NCI-H226 (cell line): ENCODE results near the gene COIL.

ENCODE experiments used
- DNase-seq: peaks from one replicate; pipeline ENCODE4 v3.0.0-alpha.2; 2015

The COIL gene

DNA sequence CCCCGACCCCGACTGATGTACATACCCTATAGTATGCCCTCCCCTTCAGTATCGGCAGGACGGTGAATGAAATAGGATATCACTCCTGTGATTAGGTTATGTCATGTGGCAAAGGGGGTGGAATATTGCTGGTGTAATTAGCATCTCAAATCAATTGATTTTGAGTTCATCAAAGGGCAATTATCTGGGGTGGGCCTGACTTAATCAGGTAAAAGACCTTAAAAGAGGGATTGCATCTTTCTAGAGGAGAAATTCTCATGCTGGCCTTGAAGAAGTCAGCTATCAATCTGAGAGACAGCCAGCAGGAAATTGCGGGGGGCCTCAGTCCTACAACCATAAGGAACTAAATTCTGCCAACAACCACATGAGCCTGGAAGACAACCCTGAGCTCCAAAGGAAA is 57.3 kb downstream of the COIL start:
- DNase-seq: no peak

DNA sequence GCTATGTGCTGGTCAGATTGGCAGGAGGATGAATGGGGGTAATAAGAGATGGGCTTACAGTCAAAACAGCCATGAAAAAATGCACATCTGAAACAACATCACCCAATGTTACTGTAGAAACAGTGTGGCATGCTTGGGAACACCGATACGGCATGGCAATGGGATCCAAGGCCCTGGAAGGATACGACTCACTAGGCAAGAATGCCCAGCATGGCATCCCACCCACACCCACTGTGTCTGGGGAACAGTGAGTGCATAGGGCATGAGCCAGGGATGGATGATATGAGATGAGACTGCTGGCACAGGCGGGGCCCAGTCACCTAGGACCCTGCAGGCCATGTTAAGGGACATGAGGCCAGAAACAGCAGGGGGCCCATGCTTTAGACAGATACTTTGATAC is 58.5 kb downstream of the COIL start:
- peak; percentile 86 for DNase-seq

DNA sequence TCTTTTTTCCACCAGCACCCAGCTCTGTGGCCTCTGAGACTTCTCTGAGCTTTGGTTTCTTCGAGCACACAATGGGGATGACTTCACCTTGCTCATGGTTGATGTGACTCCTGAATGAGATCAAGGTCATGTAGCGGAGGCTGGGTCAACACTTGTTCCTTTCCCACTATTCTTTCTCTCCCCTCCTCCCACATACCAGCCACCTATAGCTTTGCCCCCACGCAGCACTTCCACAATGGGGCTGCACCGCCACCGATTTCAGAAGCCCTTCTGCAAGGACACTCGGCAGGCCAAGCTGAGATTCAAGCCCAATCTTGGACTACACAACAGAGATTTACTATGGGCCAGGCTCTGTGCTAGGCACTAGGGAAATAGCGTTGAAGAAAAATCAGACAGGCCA is 61.4 kb downstream of the COIL start:
- no peak for DNase-seq

DNA sequence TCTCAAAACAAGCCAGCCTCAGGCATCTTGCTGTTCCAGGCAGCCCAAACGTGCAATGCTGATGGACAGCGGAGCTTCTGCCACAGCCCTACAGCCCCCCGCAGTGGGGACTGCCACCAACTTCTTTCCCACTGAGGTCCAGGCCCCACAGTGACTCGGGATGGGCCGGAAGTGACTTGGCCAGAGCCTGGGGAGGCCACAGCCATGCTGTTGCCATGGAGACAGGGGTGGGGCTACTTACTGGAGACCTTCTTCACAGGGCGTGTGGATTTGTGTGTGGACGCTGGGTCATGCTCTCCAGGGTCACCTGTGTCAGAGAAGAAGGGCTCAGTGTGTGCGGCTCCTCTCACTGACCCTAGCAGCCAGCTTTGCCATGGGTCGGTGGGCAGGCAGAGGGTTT is 62.0 kb downstream of the COIL start:
- no peak for DNase-seq

DNA sequence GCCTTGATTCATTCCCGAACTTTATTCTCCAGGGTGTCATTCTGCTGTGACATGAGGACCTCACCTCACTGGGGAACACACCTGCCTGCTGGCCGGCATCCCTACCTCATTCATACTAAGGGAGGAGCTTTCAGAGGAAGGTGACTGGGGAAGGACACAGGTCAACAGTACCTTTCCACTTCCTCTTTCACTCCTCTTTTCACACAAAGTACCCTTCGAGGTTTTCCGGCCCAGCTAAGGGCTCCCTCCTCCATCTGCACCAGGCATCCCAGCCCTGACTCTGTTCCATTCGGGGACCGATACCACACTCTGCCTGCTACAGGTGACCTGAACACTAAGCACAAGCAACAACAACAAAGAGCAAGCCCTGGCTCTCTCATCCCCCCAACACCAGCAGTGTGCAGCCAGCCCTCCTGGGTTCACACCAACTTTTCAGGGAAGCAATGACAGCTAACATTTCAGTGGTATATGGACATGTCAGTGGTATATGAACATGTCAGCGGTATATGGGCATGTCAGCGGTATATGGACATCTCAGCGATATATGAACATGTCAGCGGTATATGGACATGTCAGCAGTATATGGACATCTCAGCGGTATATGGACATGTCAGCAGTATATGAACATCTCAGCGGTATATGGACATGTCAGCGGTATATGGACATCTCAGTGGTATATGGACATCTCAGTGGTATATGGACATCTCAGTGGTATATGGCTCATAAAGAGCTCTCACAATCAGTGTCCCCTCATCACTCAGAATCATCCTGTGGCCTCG is 63.0 kb downstream of the COIL start:
- no peak for DNase-seq

DNA sequence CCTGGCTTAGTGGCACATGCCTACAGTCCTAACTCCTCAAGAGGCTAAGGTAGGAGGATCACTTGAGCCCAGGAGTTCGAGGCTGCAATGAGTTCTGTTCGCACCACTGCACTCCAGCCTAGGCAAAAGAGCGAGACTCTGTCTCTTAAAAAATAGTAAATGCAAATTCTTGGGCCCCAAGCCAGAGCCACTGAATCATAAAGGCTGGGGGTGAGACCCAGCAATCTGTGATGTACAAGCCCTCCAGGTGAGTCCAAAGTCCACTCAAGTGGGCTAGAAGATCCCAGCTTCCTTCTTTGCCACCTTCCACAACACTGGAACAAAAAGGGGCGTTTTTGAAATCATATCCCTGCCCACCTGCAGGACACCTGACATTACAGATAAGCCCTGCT is 63.9 kb downstream of the COIL start:
- DNase-seq: no peak

DNA sequence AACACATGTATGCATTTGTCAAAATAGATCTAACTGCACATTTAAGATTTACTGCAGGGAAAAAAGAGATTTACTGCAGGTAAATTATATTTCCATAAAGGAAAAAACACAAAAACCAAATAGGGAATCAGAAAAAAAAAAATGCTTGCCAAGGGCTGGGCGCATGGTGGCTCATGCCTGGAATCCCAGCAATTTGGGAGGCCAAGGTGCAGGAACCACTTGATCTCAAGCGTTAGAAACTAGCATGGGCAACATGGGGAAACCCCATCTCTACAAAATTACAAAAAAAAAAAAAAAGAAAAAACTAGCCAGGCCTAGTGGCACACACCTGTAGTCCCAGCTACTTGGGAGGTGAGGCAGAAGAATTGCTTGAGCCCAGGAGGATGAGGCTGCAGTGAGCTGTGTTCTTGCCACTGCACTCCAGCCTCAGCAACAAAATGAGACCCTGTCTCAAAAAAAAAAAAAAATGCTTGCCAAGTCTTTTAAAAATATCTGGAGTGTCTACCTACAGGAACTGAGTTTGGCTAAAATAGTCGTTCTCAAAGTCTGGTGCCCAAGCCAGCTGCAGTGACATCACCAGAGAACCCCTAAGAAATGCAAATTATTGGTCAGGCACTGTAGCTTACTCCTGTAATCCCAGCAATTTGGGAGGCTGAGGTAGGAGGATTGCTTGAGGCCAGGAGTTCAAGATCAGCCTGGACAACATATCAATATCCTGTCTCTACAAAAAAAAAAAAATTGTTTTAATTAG is 64.5 kb downstream of the COIL start:
- no peak for DNase-seq

DNA sequence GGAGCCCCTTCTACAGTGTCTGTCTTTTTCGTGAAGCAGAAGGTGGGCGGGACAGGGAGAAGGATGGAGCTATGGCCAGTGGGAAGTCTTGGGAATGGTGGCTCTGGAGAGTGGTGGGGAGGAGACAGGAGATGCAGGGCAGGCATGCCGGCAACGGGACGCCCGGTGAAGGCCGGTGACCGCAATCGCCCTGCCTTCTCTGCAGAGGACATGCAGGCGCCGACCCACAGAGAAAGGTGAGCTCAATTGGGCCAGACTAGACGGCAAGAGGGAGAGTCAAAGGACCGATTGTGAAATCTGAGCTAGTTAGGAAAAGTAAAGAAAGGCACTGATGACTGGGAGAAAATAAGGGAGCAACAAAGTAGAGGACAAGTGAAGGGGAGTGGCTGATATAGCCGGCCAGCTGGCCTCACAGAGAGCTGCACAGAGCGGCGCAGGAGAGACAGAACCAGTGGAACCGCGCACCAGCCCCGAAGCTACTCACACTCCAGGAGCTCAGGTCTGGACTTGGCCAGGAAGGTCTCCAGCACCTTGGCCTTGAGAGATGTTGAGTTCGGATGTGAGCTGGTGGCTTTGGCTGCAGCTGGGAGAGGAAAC is 65.9 kb downstream of the COIL start:
- DNase-seq: no peak

DNA sequence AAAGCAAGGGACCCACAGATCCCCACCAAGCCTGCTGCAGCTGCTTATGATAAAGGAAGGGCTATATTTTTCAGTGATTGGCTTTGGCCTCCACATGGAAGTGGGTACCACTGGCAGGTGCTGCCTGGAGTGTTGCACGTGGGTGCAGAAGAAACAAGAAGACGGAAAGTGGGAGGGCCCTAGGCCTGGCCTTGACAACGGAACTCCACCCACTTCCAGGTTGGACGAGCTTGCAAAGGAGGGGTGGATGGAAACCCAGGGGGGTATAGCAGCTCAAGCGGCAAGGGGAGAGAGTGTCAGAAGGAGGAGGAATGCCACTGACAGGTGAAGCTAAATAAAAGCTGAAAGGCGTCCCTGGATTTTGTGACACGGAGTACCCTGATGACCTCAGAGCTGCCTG is 67.3 kb downstream of the COIL start:
- DNase-seq: no peak

DNA sequence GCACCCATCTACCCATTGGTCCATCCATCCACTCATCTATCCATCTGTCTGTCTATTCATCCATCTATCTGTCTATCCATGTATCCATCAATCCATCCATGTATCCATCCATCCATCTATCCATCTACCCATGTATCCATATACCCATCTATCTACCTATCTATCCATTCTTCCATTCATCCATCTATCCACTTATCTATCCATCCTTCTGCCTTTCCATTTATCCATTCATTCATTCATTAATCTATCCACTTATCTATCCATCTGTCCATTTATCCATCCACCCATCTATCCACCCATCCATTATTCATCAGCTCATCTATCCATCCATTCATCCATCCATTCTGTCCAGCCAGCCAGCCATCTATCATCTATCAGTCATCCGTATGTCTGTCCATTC is 68.5 kb downstream of the COIL start:
- DNase-seq: no peak

DNA sequence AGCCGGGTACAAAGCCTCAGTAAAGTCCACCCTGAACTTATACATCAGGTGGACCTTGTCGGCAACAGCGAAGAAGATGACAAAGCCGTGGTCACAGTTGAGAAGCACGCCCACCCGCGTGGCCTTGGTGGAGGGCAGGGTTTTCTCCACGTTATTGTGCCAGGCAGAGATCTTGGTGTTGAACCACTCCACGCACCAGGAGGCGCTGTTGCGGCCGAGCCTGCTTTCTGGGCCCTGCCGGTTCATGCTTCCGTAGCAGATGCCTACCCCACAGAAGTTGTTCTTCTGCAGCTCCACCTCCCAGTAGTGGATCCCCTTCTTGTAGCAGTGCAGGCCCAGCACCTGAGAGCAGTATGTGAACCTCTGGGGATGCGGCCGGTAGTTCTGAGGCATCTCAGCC is 69.1 kb downstream of the COIL start:
- no peak for DNase-seq

DNA sequence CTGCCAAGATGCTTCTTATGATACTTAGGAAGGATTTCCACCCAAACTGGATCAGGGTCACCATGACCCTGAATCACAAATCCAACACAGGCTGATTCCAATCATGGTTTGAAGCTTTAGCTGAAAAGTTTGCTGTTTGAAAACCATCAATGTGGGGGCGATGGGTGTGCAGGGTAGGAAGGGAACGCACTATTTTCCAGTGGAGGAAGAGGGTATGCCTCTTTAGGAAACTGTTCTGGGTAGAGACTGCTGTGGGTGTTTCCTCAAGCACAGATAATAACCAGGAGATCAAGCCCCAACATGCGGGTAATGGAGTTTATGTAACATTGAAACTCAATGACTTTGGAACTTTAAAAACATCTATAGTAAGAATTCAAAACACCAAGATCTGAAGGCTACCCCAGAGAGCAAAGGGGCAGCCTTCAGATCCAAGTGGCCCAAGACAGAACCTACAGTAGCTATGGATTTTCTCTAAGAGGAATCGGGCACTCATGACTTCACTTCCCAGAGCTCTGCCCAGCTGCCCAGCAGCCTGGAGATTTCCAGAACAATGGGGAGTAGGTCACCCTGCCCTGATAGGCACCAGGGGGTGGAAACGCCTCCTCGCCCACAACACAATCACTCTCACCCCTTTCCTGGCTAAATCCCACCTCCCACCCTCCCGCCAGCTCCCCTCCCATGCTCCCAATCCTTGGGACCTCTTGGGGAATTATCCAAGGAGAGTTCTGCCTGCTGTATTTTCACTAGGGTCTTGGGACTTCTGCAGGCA is 69.8 kb downstream of the COIL start:
- DNase-seq: no peak

DNA sequence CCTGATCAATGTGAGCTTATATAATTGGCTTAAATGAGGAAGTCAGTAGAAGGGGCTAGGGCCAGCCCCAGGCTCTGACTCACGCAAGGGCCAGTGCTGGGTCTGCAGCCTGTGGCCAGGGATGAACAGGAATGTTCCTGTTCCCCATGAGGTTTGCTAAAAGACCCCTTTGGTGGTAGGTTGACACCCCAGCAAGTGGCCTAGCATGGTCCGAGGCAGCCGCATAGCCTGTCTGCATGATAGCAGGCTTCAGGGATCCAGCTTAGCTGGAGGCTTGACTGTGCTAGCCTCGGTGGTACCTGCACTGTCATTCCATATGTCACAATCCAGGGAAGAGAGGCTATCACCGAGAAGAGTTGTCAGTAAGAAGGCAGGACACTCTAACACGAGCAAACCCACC is 70.5 kb downstream of the COIL start:
- DNase-seq: no peak
